H1 (cell line): ENCODE data around the gene MEMO1. TPM values are rescaled to one million over a fixed set of nuclear protein-coding genes. Genes with fewer than 3 reads are reported as not detected.

Experiments used
- CEBPB ChIP-seq: IDR thresholded peaks from 2 replicates; pipeline ENCODE4 v1.6.1; 2012; ENCODE audit warnings: low read depth, low read length
- KDM5A ChIP-seq: fragments of 200-600 bp; IDR thresholded peaks from 2 replicates; pipeline ENCODE4 v1.7.1; 2012; ENCODE audit warnings: mild to moderate bottlenecking, low read length, inconsistent platforms, mixed read lengths
- SUZ12 ChIP-seq: fragments of 200-600 bp; sonication (generic); IDR thresholded peaks from 2 replicates; pipeline ENCODE4 v1.6.1; 2012; ENCODE audit warnings: mild to moderate bottlenecking, inconsistent platforms, low read length, moderate library complexity, mixed read lengths
- polyA plus RNA-seq, 7 experiments: library from polyadenylated mRNA; depleted of rRNA in 3 of 7; stranded (reverse) in 5 of 7; unstranded in 2 of 7; fragments of >200 nt in 5 of 7; fragments of 200-250 nt in 2 of 7; gene quantifications; 1 replicate in 5 of 7; 2 replicates in 1 of 7; 4 replicates in 1 of 7; pipeline versions ENCODE4 v1.2.1 to v1.2.3, GENCODE V29; 2011 to 2013; ENCODE audit warnings: missing spikeins in 2 of 7, mixed read lengths in 2 of 7
- total RNA-seq: library from RNA; stranded (reverse); fragmentation: NEBNext Ultra II Directional; extraction: Animal tissue kit (Norgen Biotek cat#: 25700); gene quantifications from 2 replicates; pipeline ENCODE4 v1.2.1, GENCODE V29; 2021

The MEMO1 gene
- total and polyA plus RNA-seq, 2 of the 8 experiments (the other 6 are each of a cell fraction or from before 2014, with no cell fraction given), result 26.9 to 54.7 TPM

DNA sequence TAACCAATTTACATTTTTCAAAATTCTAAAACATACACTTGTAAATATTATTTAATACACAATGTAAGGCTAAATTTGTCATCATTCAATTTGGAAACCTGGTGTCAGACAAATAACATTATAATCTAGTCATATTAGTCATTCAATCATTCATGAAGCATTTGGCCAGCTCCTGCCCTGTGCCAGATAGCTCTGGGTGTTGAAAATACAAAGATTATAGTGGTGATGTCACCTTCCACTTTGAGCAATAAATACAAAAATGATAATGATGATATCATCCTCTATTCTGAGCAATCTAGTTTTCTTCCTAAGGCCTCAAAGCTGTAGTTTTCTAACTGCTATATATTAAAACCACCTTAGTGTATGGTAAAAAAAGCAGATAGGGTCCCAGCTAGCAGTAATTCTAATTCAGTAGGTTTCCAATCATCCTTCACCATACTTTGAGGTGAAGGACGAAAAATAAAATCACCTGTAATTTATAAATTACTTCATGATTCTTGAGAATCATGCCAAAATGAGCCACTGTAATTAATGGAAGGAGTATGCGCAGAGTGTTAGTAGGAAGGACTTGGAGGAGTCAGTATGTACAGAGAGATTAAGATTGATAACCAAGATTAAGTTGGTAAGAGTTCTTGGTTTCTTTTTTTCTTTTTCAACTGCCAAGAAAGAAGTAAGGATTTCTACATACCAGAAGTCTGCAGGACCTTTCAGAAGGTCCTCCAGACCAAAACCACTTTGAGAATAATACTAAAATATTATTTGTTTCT, 23.2 kb downstream of the MEMO1 start (continued):
- no peak for TF ChIP-seq CEBPB
- no peak for TF ChIP-seq SUZ12
- TF ChIP-seq KDM5A, result no peak
